Measurements from ENCODE around the gene KDM3A. TPM values are rescaled to one million over a fixed set of nuclear protein-coding genes. Genes with fewer than 3 reads are reported as not detected.

Gene KDM3A
- 10 to 100 TPM; 40.6 to 79.0 (median 61.3) TPM for total RNA-seq

DNA sequence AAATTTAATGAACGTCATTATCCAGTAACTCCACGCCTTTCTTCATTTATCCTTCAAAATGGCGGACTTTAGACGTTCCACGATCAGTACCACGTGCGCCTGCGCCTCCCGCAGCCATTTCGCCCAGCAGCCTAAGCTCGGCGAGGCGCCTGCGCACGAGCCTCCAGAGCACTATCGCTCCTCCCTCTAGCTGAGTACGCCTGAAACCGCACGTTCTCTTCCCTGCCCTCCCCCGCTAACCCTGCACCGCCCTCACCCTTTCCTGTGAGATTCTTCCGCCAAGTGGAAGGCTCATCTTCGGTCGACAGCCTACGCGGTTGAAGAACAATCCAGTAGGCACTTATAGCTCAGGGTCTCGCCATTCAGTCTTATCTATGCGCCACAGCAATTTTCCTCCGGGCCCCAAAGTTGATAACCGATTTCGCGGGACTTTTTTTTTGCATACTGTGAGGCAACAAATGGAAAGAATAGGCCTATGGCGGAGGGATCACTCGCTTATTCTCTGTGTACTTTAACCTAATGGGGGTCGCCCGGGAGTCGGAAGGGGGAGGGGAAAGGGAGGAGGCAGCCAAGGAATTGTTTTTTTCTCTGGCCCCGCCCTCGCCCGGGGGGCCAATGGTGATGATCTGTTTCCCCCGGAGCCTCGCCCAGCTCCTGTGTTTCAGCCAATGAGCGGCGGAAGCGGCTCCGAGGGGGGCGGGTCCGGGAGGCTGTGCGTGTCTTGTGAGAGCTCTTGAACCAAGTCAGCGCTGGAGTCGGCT, at the start of gene KDM3A:
Gene KDM3A (plus strand): TSS at position 741 of the 761 bp plus-strand sequence. CDS start 677 bp downstream, outside the sequence.
- Histone ChIP-seq H3K27me3 (no peaks in the 10 kb centered on the region), H3K4me1 (peaks cover 7 to 19% of the 10 kb centered on the region in 2 donors), H3K4me3 (peak within 1 kb of the TSS; percentile 59 to 93 (median 68)), H3K27ac (peak within 1 kb of the TSS; percentile 95 to 99), H3K9me3 (peaks cover 10 to 37% of the 10 kb centered on the region in 2 donors), H3K36me3 (no peaks in the 10 kb centered on the region)
- intact Hi-C loops (cut with DNase I; ENCODE audit: low total_unique reads): no loop called here
- peak; percentile 74 to 90 (median 81) for TF ChIP-seq POLR2AphosphoS5 (IDR thresholded peaks at IDR 0.05)
- TF ChIP-seq POLR2A (IDR thresholded peaks at IDR 0.05): peak; percentile 89
- TF ChIP-seq CTCF (IDR thresholded peaks at IDR 0.05): no peak
- DNase-seq (ENCODE audit: low spot score in 2 of 2): peak; percentile 100

GRCh38 chr2:86392873-86393518, 48.2 kb upstream of the KDM3A start:
- TF ChIP-seq POLR2A (IDR thresholded peaks at IDR 0.05) (no peak), POLR2AphosphoS5 (IDR thresholded peaks at IDR 0.05) (no peak), CTCF (IDR thresholded peaks at IDR 0.05) (no peak)
- Histone ChIP-seq H3K4me3 (no peak overlapping the region), H3K9me3 (no peaks in the 10 kb centered on the region), H3K27me3 (no peaks in the 10 kb centered on the region), H3K27ac (no peak overlapping the region), H3K36me3 (no peaks in the 10 kb centered on the region), H3K4me1 (no peaks in the 10 kb centered on the region)
- no peak for DNase-seq (ENCODE audit: low spot score in 2 of 2)
- intact Hi-C loops (cut with DNase I; ENCODE audit: low total_unique reads): no loop called here

- intact Hi-C loops (cut with DNase I; ENCODE audit: low total_unique reads): no loop called here
- DNase-seq (ENCODE audit: low spot score in 2 of 2): no peak
- Histone ChIP-seq H3K36me3 (no peaks in the 10 kb centered on the region), H3K27ac (no peak overlapping the region), H3K4me1 (no peaks in the 10 kb centered on the region), H3K4me3 (no peak overlapping the region), H3K9me3 (no peaks in the 10 kb centered on the region), H3K27me3 (no peaks in the 10 kb centered on the region)
- TF ChIP-seq CTCF (IDR thresholded peaks at IDR 0.05) (no peak), POLR2A (IDR thresholded peaks at IDR 0.05) (no peak), POLR2AphosphoS5 (IDR thresholded peaks at IDR 0.05) (no peak)
These were observed 47.4 kb upstream of the KDM3A start for GRCh38 chr2:86393521-86394491.

GRCh38 chr2:86396291-86396785, 44.8 kb upstream of the KDM3A start:
- no peak for DNase-seq (ENCODE audit: low spot score in 2 of 2)
- Histone ChIP-seq H3K4me1 (no peaks in the 10 kb centered on the region), H3K36me3 (no peaks in the 10 kb centered on the region), H3K27me3 (no peaks in the 10 kb centered on the region), H3K4me3 (peak overlapping the region in 1 of 3 donors; percentile 19), H3K27ac (no peak overlapping the region), H3K9me3 (no peaks in the 10 kb centered on the region)
- intact Hi-C loops (cut with DNase I; ENCODE audit: low total_unique reads): no loop called here
- TF ChIP-seq CTCF (IDR thresholded peaks at IDR 0.05) (peak in 2 of 3 donors; percentile 24 to 36), POLR2A (IDR thresholded peaks at IDR 0.05) (no peak)
